Right atrium auricular region (tissue), 2 donors: ENCODE measurements around the gene ZBTB20. TPM values are rescaled to one million over a fixed set of nuclear protein-coding genes. Genes with fewer than 3 reads are reported as not detected.
A peak's percentile ranks its signal among the peaks of the same experiment; 100 is the strongest.

Experiments
- DNase-seq: peaks from one replicate; pipeline ENCODE4 v3.0.0-alpha.2; 2019; ENCODE audit warnings: low spot score
- H3K27ac ChIP-seq, 2 donors: fragments of 200-600 bp; sonication (generic); 1 replicate in 1 of 2; 2 replicates in 1 of 2; pipeline ENCODE4 v1.5.1; 2016 to 2019
- H3K27me3 ChIP-seq, 2 donors: fragments of 200-600 bp; sonication (generic); one replicate each; pipeline versions ENCODE4 v1.5.1 to v1.6.0; 2017 to 2019
- H3K36me3 ChIP-seq: fragments of 200-600 bp; sonication (generic); one replicate; pipeline ENCODE4 v1.5.1; 2016
- H3K4me1 ChIP-seq, 2 donors: fragments of 200-600 bp; sonication (generic); one replicate each; pipeline versions ENCODE4 v1.5.1 to v1.6.0; 2017 to 2019
- H3K4me3 ChIP-seq, 2 donors: fragments of 200-600 bp; sonication (generic); 1 replicate in 1 of 2; 2 replicates in 1 of 2; pipeline ENCODE4 v1.5.1; 2017 to 2019; ENCODE audit warnings: mild to moderate bottlenecking in 1 of 2, moderate library complexity in 1 of 2
- H3K9me3 ChIP-seq, 2 donors: fragments of 200-600 bp; sonication (generic); one replicate each; pipeline ENCODE4 v1.5.1; 2019
- total RNA-seq, 2 donors: library from RNA; depleted of rRNA; stranded (reverse); fragments of >200 nt; gene quantifications; one replicate each; pipeline ENCODE4 v1.1.0, GENCODE V29; 2016
- TF ChIP-seq, protein P1 (sequence below), 2 donors: fragments of 200-600 bp; sonication (generic); IDR thresholded peaks; one replicate each; pipeline ENCODE4 v1.5.1; 2019; ENCODE audit warnings: antibody characterized with exemption in 2 of 2

ZBTB20 gene
- total RNA-seq, 2 donors from 2014 or later = 84.6 to 90.8 TPM

DNA sequence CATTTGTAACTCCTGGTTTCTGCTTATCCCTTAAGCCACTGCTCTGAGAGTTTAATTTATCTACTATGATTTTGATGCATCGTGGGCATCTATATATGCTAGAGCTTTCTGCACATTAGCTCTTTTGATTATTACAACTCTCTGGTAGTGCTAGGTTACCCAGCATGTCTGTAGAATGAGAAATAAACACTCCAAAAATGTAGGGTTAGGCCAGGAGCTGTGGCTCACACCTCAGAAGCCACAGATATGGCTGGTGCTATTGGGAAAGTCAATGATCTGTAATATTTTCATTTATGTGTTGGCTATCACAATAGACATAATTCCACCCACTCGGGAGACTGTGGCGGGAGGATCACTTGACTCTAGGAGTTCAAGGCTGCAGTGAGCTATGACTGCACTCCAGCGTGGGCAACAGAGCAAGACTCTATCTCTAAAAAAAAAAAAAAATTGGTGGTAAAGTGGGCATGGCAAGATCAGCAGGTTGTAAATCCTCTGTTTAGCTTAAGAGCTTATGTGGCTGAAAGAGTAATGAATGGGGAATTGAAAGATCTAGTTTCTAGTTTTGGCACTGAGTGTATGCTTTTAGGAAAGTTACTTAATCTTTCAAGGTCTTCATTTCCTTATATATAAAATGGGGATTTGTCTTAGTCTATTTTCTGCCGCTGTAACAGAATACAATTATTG is 847.0 kb downstream of the ZBTB20 start:
- no peak overlapping the region for H3K4me3 ChIP-seq
- H3K27ac ChIP-seq = no peak overlapping the region
- H3K4me1 ChIP-seq = no peaks in the 10 kb centered on the region
- no peaks in the 10 kb centered on the region for H3K9me3 ChIP-seq
- TF ChIP-seq, protein P1, sequence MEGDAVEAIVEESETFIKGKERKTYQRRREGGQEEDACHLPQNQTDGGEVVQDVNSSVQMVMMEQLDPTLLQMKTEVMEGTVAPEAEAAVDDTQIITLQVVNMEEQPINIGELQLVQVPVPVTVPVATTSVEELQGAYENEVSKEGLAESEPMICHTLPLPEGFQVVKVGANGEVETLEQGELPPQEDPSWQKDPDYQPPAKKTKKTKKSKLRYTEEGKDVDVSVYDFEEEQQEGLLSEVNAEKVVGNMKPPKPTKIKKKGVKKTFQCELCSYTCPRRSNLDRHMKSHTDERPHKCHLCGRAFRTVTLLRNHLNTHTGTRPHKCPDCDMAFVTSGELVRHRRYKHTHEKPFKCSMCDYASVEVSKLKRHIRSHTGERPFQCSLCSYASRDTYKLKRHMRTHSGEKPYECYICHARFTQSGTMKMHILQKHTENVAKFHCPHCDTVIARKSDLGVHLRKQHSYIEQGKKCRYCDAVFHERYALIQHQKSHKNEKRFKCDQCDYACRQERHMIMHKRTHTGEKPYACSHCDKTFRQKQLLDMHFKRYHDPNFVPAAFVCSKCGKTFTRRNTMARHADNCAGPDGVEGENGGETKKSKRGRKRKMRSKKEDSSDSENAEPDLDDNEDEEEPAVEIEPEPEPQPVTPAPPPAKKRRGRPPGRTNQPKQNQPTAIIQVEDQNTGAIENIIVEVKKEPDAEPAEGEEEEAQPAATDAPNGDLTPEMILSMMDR (IDR thresholded peaks at IDR 0.05) = no peak
- H3K36me3 ChIP-seq = no peaks in the 10 kb centered on the region
- no peak for DNase-seq
- H3K27me3 ChIP-seq = no peaks in the 10 kb centered on the region

DNA sequence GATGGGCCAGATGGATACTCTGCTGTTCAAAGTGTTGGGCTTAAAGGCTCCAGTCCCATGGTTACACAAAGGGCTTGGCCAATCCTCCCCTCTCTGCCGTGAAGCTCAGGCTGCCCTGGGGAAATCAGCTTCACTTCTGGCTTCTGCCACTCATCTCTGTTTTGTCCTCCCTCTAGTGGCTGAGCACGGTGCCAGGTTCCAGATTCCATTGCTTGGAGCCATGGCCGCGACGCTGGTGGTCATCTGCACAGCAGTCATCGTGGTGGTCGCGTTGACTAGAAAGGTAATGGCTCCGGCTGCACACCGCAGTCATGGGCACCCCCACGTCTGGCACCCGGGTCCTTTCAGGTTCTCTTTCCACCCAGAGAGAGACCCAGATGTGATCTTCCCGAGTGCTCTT is 847.7 kb downstream of the ZBTB20 start:
- Histone ChIP-seq H3K4me3 (no peak overlapping the region), H3K9me3 (no peaks in the 10 kb centered on the region), H3K27me3 (no peaks in the 10 kb centered on the region), H3K36me3 (no peaks in the 10 kb centered on the region), H3K4me1 (no peaks in the 10 kb centered on the region), H3K27ac (no peak overlapping the region)
- no peak for DNase-seq
- TF ChIP-seq, protein P1 (IDR thresholded peaks at IDR 0.05) = peak in 1 of 2 donors; percentile 44

DNA sequence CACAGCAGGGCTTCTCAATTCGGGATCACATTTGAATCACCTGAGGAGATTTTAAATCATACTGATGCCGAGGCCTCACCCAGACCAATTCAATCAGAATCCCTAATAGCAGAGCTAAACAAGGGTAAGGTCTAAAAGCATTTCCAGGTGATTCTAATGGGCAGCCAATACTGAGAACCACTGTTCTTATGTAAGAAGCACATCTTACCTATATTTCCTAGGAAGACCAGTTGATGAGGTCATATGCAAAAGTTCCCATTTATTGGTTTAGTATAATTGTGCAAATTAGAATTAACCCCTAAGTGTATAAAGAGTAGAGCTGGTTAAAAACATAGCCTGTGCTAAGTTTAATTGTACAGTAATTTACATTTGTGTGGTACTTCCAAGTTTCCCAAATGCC is 851.1 kb downstream of the ZBTB20 start:
- H3K4me1 ChIP-seq = peaks cover 0 to 7% of the 10 kb centered on the region in 2 donors
- no peak overlapping the region for H3K27ac ChIP-seq
- no peak for DNase-seq
- H3K36me3 ChIP-seq = no peaks in the 10 kb centered on the region
- TF ChIP-seq, protein P1 (IDR thresholded peaks at IDR 0.05) = no peak
- no peak overlapping the region for H3K4me3 ChIP-seq
- no peaks in the 10 kb centered on the region for H3K27me3 ChIP-seq
- no peaks in the 10 kb centered on the region for H3K9me3 ChIP-seq

DNA sequence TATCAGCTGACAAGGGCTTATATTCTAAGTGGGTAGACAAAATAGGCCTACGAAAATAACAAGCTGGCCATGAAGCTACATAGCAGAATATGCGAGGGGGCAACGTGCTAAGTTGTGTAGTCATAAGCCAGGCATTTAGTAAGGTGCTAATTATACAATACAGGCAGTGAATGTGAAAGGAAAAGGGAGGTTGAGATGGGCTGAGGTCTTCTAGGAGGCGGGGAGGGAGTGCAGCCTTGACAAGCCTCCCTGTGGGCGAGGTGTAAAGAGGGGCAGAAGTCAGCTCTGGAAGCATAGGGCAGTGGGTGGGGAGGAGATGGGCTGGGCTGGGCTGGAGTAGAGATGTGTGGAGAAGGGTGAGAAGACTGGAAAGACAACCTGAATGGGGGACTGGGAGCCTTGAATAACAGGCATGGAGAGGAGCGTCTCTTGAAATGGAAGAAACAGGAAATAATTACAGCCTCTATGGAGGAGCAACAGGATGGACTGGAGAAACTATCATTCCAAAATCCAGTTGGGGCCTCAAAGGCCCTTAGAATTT is 852.1 kb downstream of the ZBTB20 start:
- Histone ChIP-seq H3K9me3 (no peaks in the 10 kb centered on the region), H3K27me3 (no peaks in the 10 kb centered on the region), H3K27ac (no peak overlapping the region), H3K4me3 (no peak overlapping the region), H3K4me1 (peaks cover 0 to 8% of the 10 kb centered on the region in 2 donors), H3K36me3 (no peaks in the 10 kb centered on the region)
- TF ChIP-seq, protein P1 (IDR thresholded peaks at IDR 0.05) = no peak
- DNase-seq = no peak

DNA sequence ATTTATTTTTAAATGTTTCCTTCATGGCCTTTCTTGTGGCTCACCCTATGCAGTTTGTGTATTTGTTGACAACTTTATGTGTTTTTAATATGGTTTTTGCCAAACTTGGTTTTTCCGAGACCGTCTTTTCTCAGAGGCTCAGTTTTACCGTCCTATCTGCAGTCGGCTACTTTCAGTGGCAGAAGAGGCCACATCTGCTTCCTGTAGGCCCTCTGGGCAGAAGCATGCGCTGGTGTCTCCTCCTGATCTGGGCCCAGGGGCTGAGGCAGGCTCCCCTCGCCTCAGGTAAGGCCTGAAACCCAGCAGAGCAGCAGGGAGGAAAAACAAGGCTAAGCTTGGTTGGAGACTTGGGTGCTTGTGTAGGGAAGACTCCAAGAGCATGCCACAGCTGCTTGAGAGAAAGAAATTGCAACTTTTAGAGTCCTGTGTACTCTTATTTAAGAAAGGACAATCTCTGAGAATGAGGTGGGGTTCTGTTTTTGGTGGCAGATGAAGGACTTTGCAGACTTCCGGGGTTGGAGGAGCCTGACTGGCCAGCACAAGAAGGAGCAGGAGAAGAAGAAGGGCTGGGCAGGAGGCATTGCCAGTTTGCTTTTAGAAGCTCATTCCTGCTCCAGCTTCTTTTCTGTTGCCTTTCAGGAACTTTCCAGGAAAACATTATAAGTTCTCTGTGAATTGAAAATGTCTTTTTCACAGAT is 853.1 kb downstream of the ZBTB20 start, which contains the start of gene TIGIT:
Gene TIGIT (plus strand): TSS at position 191 of the 698 bp plus-strand sequence. CDS start 34 bp downstream, at position 225.
- Histone ChIP-seq H3K4me3 (no peak within 1 kb of the TSS), H3K27ac (no peak within 1 kb of the TSS)

More for the DNA sequence above, 853.1 kb downstream of the ZBTB20 start, which contains the start of gene TIGIT:
- TF ChIP-seq, protein P1 (IDR thresholded peaks at IDR 0.05) = no peak
- H3K9me3 ChIP-seq = no peaks in the 10 kb centered on the region
- no peaks in the 10 kb centered on the region for H3K36me3 ChIP-seq
- H3K4me1 ChIP-seq = peaks cover 0 to 8% of the 10 kb centered on the region in 2 donors
- no peak for DNase-seq
- H3K27me3 ChIP-seq = no peaks in the 10 kb centered on the region
